Breast epithelium (tissue), 4 donors: ENCODE data around the gene ADGRE1. TPM values are rescaled to one million over a fixed set of nuclear protein-coding genes. Genes with fewer than 3 reads are reported as not detected.

Experiments used
- DNase-seq, 2 donors: peaks; one replicate each; pipeline ENCODE4 v3.0.0-alpha.2; 2019; ENCODE audit warnings: low spot score in 2 of 2
- H3K27ac ChIP-seq, 2 donors: fragments of 200-600 bp; sonication (generic) in 1 of 2; one replicate each; pipeline ENCODE4 v1.5.1; 2016 to 2019; ENCODE audit warnings: mild to moderate bottlenecking in 1 of 2
- H3K27me3 ChIP-seq, 2 donors: fragments of 200-600 bp; sonication (generic) in 1 of 2; one replicate each; pipeline versions ENCODE4 v1.5.1 to v1.6.0; 2017 to 2019; ENCODE audit warnings: control low read depth in 1 of 2, mild to moderate bottlenecking in 1 of 2
- H3K36me3 ChIP-seq: fragments of 200-600 bp; one replicate; pipeline ENCODE4 v1.5.1; 2019
- H3K4me1 ChIP-seq, 2 donors: fragments of 200-600 bp; sonication (generic); one replicate each; pipeline ENCODE4 v1.5.1; 2016 to 2019; ENCODE audit warnings: control low read depth in 1 of 2
- H3K4me3 ChIP-seq, 3 donors: fragments of 200-600 bp; sonication (generic); 1 replicate in 2 of 3; 2 replicates in 1 of 3; pipeline ENCODE4 v1.5.1; 2016 to 2019; ENCODE audit warnings: mild to moderate bottlenecking in 3 of 3, moderate library complexity in 2 of 3
- H3K9me3 ChIP-seq, 2 donors: fragments of 200-600 bp; sonication (generic) in 1 of 2; one replicate each; pipeline ENCODE4 v1.5.1; 2016 to 2019; ENCODE audit warnings: control low read depth in 1 of 2
- POLR2A ChIP-seq: fragments of 450-650 bp; IDR thresholded peaks from one replicate; pipeline ENCODE4 v1.6.1; 2016; ENCODE audit warnings: antibody characterized with exemption, mild to moderate bottlenecking, moderate library complexity
- POLR2AphosphoS5 ChIP-seq, 3 donors: sonication (generic); formaldehyde crosslinking; IDR thresholded peaks; one replicate each; pipeline ENCODE4 v1.6.1; 2017; ENCODE audit warnings: antibody characterized with exemption in 3 of 3
- intact Hi-C: fragments of 100-400 bp; cut with DNase I; formaldehyde crosslinking; loops from one replicate; pipeline ENCODE4 v1.15.1; 2023; ENCODE audit warnings: low total_unique reads
- total RNA-seq, 3 donors: library from RNA; depleted of rRNA; stranded (reverse); fragments of >200 nt; gene quantifications; one replicate each; pipeline ENCODE4 v1.1.0, GENCODE V29; 2016
- TF ChIP-seq, protein P1 (sequence below), 3 donors: fragments of 450-650 bp; IDR thresholded peaks; one replicate each; pipeline ENCODE4 v1.5.1; 2016 to 2017; ENCODE audit warnings: antibody characterized with exemption in 3 of 3, mild to moderate bottlenecking in 3 of 3, moderate library complexity in 3 of 3

The ADGRE1 gene
- total RNA-seq, 3 donors from 2014 or later: 0.33 to 0.44 TPM; not detected in 1

DNA sequence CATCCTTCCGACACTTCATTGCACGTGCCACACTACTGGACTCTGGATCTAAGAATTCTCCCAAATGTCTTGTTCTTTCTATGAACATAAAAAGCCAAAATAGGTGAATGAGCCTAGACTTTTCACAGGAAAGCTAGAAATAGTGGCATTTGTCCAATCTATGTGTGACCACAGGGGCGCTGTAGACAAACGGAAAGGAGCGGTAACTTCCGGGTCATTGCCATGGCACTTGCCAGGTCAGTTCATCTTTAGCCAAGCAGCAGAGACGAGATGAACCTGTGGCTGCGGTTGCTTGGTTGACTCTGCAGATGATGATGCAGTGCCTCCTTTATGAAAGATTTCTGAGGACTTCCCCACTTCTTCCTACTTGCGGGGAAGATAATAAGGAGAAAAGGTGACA is 65.6 kb downstream of the ADGRE1 start:
- no peaks in the 10 kb centered on the region for H3K9me3 ChIP-seq
- H3K36me3 ChIP-seq: no peaks in the 10 kb centered on the region
- H3K4me1 ChIP-seq: no peaks in the 10 kb centered on the region
- no peak overlapping the region for H3K27ac ChIP-seq
- no peak for DNase-seq
- TF ChIP-seq POLR2A (no peak), POLR2AphosphoS5 (IDR thresholded peaks at IDR 0.05) (no peak)
- TF ChIP-seq, protein P1, sequence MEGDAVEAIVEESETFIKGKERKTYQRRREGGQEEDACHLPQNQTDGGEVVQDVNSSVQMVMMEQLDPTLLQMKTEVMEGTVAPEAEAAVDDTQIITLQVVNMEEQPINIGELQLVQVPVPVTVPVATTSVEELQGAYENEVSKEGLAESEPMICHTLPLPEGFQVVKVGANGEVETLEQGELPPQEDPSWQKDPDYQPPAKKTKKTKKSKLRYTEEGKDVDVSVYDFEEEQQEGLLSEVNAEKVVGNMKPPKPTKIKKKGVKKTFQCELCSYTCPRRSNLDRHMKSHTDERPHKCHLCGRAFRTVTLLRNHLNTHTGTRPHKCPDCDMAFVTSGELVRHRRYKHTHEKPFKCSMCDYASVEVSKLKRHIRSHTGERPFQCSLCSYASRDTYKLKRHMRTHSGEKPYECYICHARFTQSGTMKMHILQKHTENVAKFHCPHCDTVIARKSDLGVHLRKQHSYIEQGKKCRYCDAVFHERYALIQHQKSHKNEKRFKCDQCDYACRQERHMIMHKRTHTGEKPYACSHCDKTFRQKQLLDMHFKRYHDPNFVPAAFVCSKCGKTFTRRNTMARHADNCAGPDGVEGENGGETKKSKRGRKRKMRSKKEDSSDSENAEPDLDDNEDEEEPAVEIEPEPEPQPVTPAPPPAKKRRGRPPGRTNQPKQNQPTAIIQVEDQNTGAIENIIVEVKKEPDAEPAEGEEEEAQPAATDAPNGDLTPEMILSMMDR (IDR thresholded peaks at IDR 0.05): no peak
- peaks cover 0 to 6% of the 10 kb centered on the region in 2 donors for H3K27me3 ChIP-seq
- intact Hi-C loops: no loop called here
- H3K4me3 ChIP-seq: no peak overlapping the region

DNA sequence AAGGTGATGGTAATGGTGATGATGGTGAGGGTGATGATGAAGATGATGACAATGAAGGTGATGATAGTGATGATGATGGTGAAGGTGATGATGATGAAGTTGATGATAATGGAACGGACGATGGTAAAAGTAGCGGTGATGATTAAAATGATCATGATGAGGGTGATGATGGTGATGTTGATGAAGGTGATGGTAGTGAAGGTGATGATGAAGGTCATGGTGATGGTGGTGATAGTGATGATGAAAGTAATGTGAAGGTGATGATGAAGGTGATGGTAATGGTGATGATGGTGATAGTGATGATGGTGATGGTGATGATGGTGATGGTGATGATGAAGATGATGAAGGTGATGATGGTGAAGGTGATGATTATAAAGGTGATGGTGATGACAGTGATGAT is 67.7 kb downstream of the ADGRE1 start:
- DNase-seq: no peak
- Histone ChIP-seq H3K9me3 (no peaks in the 10 kb centered on the region), H3K27ac (no peak overlapping the region), H3K36me3 (no peaks in the 10 kb centered on the region), H3K4me1 (no peaks in the 10 kb centered on the region), H3K4me3 (no peak overlapping the region), H3K27me3 (peaks cover 0 to 14% of the 10 kb centered on the region in 2 donors)
- TF ChIP-seq POLR2AphosphoS5 (IDR thresholded peaks at IDR 0.05) (no peak), POLR2A (no peak)
- TF ChIP-seq, protein P1 (IDR thresholded peaks at IDR 0.05): no peak
- intact Hi-C loops: no loop called here

DNA sequence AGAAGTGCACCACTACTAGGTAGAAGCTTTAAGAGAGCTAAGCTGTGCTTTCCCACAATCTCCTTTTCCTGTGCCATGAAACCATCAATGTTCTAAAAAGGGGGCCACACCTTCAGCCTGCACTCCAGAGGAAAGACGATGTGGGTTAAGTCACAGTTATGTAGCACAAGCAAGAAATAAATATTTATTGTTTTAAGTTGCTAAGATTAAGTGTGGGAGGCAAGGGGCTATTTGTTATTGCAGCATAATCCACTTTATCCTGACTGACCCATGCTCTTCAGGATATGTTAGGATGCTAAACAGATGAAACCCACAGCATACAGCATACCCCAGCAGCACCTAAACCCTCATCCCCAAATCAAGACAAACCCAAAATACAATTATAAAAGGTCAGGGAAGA is 69.2 kb downstream of the ADGRE1 start:
- H3K36me3 ChIP-seq: no peaks in the 10 kb centered on the region
- TF ChIP-seq POLR2A: no peak
- TF ChIP-seq, protein P1 (IDR thresholded peaks at IDR 0.05): no peak
- no peak for TF ChIP-seq POLR2AphosphoS5 (IDR thresholded peaks at IDR 0.05)

DNA sequence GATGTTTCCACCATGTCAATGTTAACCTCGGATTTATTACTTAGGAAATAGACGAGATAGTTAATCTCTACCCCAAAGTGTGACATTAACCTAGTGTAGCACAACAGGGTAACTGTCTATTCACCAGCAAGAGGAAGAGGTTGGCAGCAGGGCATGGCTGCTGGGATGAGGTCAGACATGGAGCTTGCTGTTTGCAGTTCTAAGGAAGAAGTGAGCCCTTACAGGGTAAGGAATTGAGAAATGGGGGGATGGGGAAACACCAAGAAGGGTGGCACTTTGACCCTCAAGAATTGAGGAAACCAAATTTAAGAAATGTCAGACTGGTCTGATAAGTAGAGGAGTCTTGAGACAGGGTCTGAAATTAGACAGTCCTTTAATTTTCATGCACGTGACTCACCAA is 71.4 kb downstream of the ADGRE1 start:
- TF ChIP-seq POLR2AphosphoS5 (IDR thresholded peaks at IDR 0.05) (no peak), POLR2A (no peak)
- TF ChIP-seq, protein P1 (IDR thresholded peaks at IDR 0.05): no peak
- intact Hi-C loops: no loop called here
- Histone ChIP-seq H3K27me3 (peaks cover 0 to 17% of the 10 kb centered on the region in 2 donors), H3K4me1 (no peaks in the 10 kb centered on the region), H3K4me3 (no peak overlapping the region), H3K9me3 (no peaks in the 10 kb centered on the region), H3K27ac (no peak overlapping the region), H3K36me3 (no peaks in the 10 kb centered on the region)
- DNase-seq: no peak

More for the DNA sequence above, 69.2 kb downstream of the ADGRE1 start:
- no peak for DNase-seq
- Histone ChIP-seq H3K27ac (no peak overlapping the region), H3K4me1 (no peaks in the 10 kb centered on the region), H3K27me3 (peaks cover 0 to 21% of the 10 kb centered on the region in 2 donors), H3K4me3 (no peak overlapping the region), H3K9me3 (no peaks in the 10 kb centered on the region)
- intact Hi-C loops: no loop called here

DNA sequence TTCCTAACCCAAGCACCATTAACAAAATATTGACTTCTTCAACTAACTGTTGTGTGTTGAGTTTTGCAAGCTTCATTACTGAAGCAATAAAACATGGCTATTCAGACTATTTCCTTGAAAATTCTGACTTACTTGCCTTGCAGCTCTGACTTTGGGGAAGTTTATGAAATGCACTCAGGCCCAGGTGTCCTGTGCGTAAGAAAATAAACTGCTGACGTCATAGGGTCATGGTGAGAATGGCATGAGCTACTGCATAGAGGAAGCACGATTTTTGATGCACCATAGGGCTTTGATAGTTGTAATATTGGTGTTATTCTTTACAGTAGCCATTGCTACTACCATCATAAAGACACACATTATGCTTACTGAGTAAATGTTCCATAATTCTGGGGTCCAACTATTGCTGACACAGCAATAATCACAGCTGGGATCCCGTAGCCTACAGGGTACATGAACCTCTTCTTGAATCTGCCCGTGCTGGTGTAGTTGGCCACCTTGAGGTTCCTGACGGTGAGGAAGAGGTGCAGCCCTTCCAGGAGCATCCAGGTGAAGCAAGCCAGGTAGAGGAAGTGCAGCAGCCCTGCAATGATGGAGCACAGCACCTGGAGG is 76.0 kb downstream of the ADGRE1 start:
- Histone ChIP-seq H3K9me3 (no peaks in the 10 kb centered on the region), H3K4me1 (no peaks in the 10 kb centered on the region), H3K27ac (no peak overlapping the region), H3K4me3 (no peak overlapping the region), H3K36me3 (no peaks in the 10 kb centered on the region), H3K27me3 (peaks cover 0 to 14% of the 10 kb centered on the region in 2 donors)
- TF ChIP-seq, protein P1 (IDR thresholded peaks at IDR 0.05): no peak
- TF ChIP-seq POLR2A: no peak
- TF ChIP-seq POLR2AphosphoS5 (IDR thresholded peaks at IDR 0.05): no peak
- intact Hi-C loops: no loop called here
- no peak for DNase-seq
